KOPT-K1 (cell line): Measurements from ENCODE around the gene HNRNPA3.
A peak's percentile ranks its signal among the peaks of the same experiment; 100 is the strongest.
"Not testable (repeated sequence)": the region's sequence is repeated elsewhere in the genome, so short reads cannot be mapped to it uniquely, and the experiment has no call there.

ENCODE experiments used
- H3K27ac ChIP-seq: fragments of 200-600 bp; sonication (generic); 2 replicates; pipeline ENCODE4 v1.5.1; 2016; ENCODE audit warnings: antibody characterized with exemption, mild to moderate bottlenecking, low read depth, low read length; ENCODE audit not compliant: poor library complexity, severe bottlenecking
- H3K36me3 ChIP-seq: fragments of 200-600 bp; sonication (generic); 2 replicates; pipeline ENCODE4 v1.5.1; 2017; ENCODE audit warnings: antibody characterized with exemption, mild to moderate bottlenecking, low read length, moderate library complexity; ENCODE audit not compliant: insufficient read depth
- H3K9me3 ChIP-seq: fragments of 200-600 bp; sonication (generic); 2 replicates; pipeline ENCODE4 v1.5.1; 2017; ENCODE audit warnings: antibody characterized with exemption, low read length, mild to moderate bottlenecking; ENCODE audit not compliant: insufficient read depth, poor library complexity, severe bottlenecking

HNRNPA3 gene

GRCh38 chr2:177180269-177181000 is 32.2 kb upstream of the HNRNPA3 start:
- Histone ChIP-seq H3K9me3 (no peaks in the 10 kb centered on the region), H3K27ac (no peak overlapping the region), H3K36me3 (no peaks in the 10 kb centered on the region)

- H3K9me3 ChIP-seq, result no peaks in the 10 kb centered on the region
- no peaks in the 10 kb centered on the region for H3K36me3 ChIP-seq
- H3K27ac ChIP-seq, result no peak overlapping the region
Measured at GRCh38 chr2:177183860-177184259, 28.7 kb upstream of the HNRNPA3 start.

- no peaks in the 10 kb centered on the region for H3K36me3 ChIP-seq
- no peak overlapping the region for H3K27ac ChIP-seq
- H3K9me3 ChIP-seq, result no peaks in the 10 kb centered on the region
Measured at GRCh38 chr2:177184606-177185005, 28.0 kb upstream of the HNRNPA3 start.

GRCh38 chr2:177186038-177186437 is 26.6 kb upstream of the HNRNPA3 start:
- not testable (repeated sequence) for H3K9me3 ChIP-seq, H3K36me3 ChIP-seq, H3K27ac ChIP-seq

GRCh38 chr2:177187631-177188312 is 24.8 kb upstream of the HNRNPA3 start:
- H3K9me3 ChIP-seq, result no peaks in the 10 kb centered on the region
- H3K27ac ChIP-seq, result no peak overlapping the region
- no peaks in the 10 kb centered on the region for H3K36me3 ChIP-seq

GRCh38 chr2:177188482-177189469 is 23.8 kb upstream of the HNRNPA3 start:
- no peaks in the 10 kb centered on the region for H3K36me3 ChIP-seq
- no peak overlapping the region for H3K27ac ChIP-seq
- H3K9me3 ChIP-seq, result no peaks in the 10 kb centered on the region

GRCh38 chr2:177190941-177191340 is 21.7 kb upstream of the HNRNPA3 start:
- no peak overlapping the region for H3K27ac ChIP-seq
- H3K9me3 ChIP-seq, result no peaks in the 10 kb centered on the region
- H3K36me3 ChIP-seq, result no peaks in the 10 kb centered on the region

- Histone ChIP-seq H3K9me3 (no peaks in the 10 kb centered on the region), H3K36me3 (no peaks in the 10 kb centered on the region), H3K27ac (no peak overlapping the region)
Measured at GRCh38 chr2:177192788-177193187, 19.8 kb upstream of the HNRNPA3 start.

GRCh38 chr2:177193240-177193639 is 19.4 kb upstream of the HNRNPA3 start:
- no peaks in the 10 kb centered on the region for H3K9me3 ChIP-seq
- H3K27ac ChIP-seq, result no peak overlapping the region
- no peaks in the 10 kb centered on the region for H3K36me3 ChIP-seq

- H3K9me3 ChIP-seq, result no peaks in the 10 kb centered on the region
- no peak overlapping the region for H3K27ac ChIP-seq
- H3K36me3 ChIP-seq, result no peaks in the 10 kb centered on the region
Measured at GRCh38 chr2:177195194-177195593, 17.4 kb upstream of the HNRNPA3 start.

GRCh38 chr2:177200419-177200818 is 12.2 kb upstream of the HNRNPA3 start:
- H3K9me3 ChIP-seq, H3K36me3 ChIP-seq, H3K27ac ChIP-seq: not testable (repeated sequence)

GRCh38 chr2:177201919-177202346 is 10.7 kb upstream of the HNRNPA3 start:
- Histone ChIP-seq H3K9me3 (no peaks in the 10 kb centered on the region), H3K36me3 (no peaks in the 10 kb centered on the region), H3K27ac (no peak overlapping the region)

GRCh38 chr2:177204417-177204816 is 8.2 kb upstream of the HNRNPA3 start:
- Histone ChIP-seq H3K27ac (no peak overlapping the region), H3K9me3 (no peaks in the 10 kb centered on the region), H3K36me3 (no peaks in the 10 kb centered on the region)

- H3K9me3 ChIP-seq, result no peaks in the 10 kb centered on the region
- H3K27ac ChIP-seq, result no peak overlapping the region
Measured at GRCh38 chr2:177207101-177207500, 5.5 kb upstream of the HNRNPA3 start.

GRCh38 chr2:177211169-177211568 is 1.4 kb upstream of the HNRNPA3 start:
- H3K27ac ChIP-seq, result peak overlapping the region; percentile 86
- peaks cover 25% of the 10 kb centered on the region for H3K36me3 ChIP-seq
- no peaks in the 10 kb centered on the region for H3K9me3 ChIP-seq

More at GRCh38 chr2:177207101-177207500, 5.5 kb upstream of the HNRNPA3 start:
- H3K36me3 ChIP-seq, result no peaks in the 10 kb centered on the region
